GM12865 (cell line): ENCODE results near the gene SYNPR.

Experiments
- DNase-seq: peaks from one replicate; pipeline ENCODE4 v3.0.0; 2010; ENCODE audit warnings: low read depth
- H3K4me3 ChIP-seq: 2 replicates; pipeline ENCODE4 v1.5.1; 2011; ENCODE audit warnings: mild to moderate bottlenecking, low read depth, low read length, control low read depth
- CTCF ChIP-seq: IDR thresholded peaks from 2 replicates; pipeline ENCODE4 v1.5.1; 2011; ENCODE audit warnings: low read length, control low read depth, low read depth, inconsistent platforms; ENCODE audit not compliant: insufficient read depth; ENCODE audit errors: missing control alignments

Gene SYNPR

GRCh38 chr3:63662500-63662899, 384.4 kb downstream of the SYNPR start:
- DNase-seq, result no peak
- no peak for TF ChIP-seq CTCF
- no peak overlapping the region for H3K4me3 ChIP-seq
